GM19023 (cell line): ENCODE measurements around the gene BRD1.

Experiments
- ATAC-seq: cut with Tn5 transposase; IDR thresholded peaks from one replicate; pipeline ENCODE4 v1.9.1; 2021; ENCODE audit warnings: mild to moderate bottlenecking, moderate library complexity; ENCODE audit not compliant: unreplicated experiment

The BRD1 gene

GRCh38 chr22:49827853-49828598 is at the start of gene BRD1:
Gene BRD1, minus strand, starts transcription at chr22:49827873. Its CDS starts 3,556 bp downstream, at chr22:49824317.
- no peak for ATAC-seq

DNA sequence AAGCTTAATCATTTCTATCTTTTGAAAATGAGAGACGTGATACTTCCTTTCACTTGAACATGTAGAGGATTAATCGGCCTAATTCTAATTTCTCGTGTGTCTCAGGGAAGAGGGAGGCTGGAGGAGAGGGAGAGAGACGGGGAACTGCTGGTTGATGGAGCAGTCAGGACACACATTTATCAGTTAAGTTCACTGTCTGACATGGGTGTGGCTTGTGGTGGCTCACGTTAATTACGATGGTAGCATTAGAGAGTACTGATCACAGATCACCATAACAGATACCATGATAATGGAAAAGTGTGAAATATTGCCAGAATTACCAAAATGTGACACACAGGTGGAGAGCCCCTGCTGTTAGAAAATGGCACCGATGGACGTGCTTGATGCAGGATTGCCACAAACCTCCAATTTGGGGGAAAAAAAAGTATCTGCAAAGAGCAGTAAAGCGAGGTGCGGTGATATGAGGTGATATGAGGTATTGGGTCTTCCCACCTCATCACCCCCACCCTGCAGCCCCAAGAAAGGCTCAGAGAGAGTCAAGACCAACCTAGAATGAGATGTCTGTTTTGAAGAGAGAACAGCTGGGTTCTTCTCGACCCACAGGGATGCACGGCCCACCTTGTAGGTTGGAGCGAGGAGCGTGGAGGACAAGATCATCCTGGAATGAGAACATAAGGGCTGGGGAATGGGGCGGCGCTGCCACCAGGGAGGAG is 45.7 kb upstream of the BRD1 start:
- ATAC-seq: no peak

- ATAC-seq: no peak
These were observed 44.7 kb upstream of the BRD1 start for GRCh38 chr22:49872347-49872746.

DNA sequence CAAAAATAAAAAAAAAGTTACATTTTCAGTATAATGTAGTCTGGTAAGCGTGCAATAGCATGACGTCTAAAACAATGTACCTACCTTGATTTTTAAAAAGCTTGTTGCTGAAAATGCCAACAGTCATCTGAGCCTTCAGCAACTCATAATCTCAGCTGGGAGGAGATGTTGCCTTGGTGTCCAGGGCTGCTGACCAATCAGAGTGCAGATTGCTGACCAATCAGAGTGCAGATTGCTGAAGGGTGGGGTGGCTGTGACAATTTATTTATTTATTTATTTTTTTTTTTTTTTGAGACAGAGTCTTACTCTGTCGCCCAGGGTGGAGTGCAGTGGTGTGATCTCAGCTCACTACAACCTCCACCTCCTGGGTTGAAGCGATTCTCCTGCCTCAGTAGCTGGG is 43.8 kb upstream of the BRD1 start:
- ATAC-seq: no peak

- no peak for ATAC-seq
These were observed 42.4 kb upstream of the BRD1 start for GRCh38 chr22:49869845-49870712.

GRCh38 chr22:49869086-49869830 is 41.6 kb upstream of the BRD1 start:
- no peak for ATAC-seq

DNA sequence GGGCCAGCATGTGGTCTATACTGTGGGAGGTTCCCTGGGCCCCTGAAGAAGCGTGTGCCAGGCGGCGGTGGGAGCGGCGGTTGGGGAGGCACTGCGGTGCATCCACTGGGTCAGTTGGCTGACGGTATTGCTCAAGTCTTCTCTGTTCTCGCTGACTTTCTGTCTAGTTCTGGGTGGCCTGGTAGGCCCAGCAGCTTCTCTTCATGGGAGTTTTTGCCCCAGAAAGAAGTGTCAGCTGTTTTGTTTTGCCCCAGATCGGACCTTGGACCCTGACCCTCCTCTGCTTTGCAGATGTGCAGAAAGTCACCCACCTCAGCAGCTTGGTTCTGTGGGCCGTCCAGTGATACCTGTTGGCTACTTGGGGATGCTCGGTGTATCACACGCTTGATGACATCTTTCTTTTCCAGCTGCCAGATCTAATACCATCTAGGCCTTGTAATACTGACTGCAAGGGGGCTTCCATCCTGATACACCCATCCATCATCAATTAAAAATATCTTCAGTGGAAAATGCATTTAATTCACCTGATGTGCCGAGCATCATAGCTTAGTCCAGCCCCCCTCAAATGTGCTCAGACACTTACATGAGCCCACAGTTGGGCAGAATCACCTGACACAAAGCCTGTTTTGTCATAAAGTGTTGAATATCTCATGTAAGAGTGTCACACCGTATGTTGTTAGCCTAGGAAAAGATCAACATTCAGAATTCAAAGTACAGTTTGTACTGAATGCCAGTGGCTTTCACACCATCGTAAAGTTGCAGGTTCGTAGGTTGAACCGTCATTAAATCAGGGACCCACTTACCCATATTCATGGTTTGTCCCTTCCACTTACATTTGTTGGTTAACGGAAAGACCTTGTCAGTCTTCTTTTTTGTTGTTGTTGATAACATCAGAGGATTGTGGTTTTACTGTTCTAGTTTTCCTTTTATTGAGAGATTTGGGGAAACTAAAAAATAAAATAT is 39.9 kb upstream of the BRD1 start:
- no peak for ATAC-seq

GRCh38 chr22:49866646-49867045 is 39.0 kb upstream of the BRD1 start:
- no peak for ATAC-seq

- ATAC-seq: no peak
These were observed 38.5 kb upstream of the BRD1 start for GRCh38 chr22:49866134-49866533.

- ATAC-seq: no peak
These were observed 37.5 kb upstream of the BRD1 start for GRCh38 chr22:49865156-49865555.

DNA sequence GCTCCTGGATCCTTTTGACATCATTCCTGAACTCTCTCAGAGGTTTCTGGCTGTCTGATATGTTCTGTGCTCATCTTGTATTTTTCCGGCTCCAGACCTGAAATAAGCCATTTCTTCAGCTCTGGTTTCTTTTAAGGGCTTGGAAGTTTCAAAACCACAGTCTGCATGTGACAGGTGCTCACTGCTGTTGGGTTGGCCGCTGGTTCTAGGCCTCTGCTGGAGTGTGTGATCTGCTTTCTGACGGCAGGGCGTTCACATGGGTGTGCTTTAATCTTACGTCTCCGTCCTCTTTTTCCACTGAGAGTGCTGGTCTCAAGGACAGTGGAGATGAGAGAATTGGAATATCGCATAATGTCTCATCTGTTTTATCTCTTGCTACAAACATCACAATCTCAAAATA is 36.3 kb upstream of the BRD1 start:
- ATAC-seq: no peak

DNA sequence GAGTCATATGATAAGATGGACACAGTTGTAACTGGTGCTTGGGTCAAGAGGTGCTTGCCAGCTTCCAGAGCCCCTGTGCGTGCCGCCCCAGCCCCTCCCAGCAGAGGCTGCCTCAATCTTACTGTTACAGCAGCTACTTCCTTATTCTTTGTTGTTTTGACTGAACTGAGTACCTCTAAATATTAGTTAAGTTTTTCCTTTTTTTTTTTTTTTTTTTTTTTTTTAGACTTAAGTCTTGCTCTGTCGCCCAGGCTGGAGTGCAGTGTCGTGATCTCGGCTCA is 34.8 kb upstream of the BRD1 start:
- ATAC-seq: no peak

DNA sequence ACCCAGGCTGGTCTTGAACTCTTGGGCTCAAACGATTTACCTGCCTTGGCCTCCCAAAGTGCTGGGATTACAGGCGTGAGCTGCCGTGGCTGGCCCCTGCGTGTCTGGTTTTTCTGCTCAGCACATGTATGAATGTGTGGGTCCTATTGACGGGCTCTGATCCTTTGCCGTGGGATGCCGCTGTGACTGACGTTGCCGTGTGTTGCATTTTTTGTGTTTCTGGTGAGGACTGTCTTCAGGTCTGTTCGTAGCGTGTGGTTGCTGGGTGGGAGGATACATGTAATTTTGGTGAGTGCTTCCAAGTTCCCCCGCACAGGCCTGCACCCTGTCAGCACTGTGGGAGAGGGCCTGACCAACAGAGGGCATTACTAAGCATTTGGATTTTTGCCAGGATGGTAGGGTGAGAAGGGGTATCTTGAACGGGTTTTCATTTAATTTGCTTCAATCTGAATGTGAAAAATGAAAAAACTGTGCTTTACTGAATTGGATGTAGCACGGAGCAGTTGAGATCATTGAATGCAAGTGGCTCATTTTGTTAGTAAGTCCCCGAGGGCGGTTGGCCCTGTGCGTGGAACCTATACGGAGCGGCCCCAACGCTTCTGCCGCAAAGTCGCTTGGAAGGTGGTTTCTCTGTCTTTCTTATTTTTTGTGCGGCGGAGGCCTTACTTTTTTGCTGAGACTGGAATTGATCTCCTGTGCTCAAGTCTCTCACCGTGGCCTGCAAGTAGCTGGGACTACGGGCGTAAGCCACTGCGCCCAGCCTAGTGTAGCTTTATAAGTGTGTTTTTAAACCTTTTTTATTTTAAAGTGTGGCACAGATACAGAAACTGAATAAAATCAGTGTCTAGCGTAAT is 34.2 kb upstream of the BRD1 start:
- ATAC-seq: no peak

DNA sequence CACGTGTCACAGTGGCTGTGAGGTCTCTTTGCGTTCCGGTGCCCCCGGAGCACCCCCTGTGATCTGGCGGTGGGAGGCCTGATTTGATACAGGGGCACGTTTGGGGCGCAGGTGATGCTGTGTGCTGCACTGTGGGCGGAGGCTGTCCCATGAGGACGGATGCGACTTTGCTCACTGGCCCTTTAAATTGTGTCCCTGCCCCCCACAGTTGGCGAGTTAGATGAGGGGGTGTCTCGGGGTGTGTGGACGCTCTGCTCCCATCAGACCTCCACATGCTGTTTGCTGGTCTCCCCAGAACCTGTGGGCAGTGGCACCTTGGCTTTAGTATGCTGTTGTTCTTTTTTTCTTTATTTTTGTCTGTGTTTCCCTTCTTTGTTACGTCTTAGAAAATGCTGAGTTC is 31.2 kb upstream of the BRD1 start:
- ATAC-seq: no peak

DNA sequence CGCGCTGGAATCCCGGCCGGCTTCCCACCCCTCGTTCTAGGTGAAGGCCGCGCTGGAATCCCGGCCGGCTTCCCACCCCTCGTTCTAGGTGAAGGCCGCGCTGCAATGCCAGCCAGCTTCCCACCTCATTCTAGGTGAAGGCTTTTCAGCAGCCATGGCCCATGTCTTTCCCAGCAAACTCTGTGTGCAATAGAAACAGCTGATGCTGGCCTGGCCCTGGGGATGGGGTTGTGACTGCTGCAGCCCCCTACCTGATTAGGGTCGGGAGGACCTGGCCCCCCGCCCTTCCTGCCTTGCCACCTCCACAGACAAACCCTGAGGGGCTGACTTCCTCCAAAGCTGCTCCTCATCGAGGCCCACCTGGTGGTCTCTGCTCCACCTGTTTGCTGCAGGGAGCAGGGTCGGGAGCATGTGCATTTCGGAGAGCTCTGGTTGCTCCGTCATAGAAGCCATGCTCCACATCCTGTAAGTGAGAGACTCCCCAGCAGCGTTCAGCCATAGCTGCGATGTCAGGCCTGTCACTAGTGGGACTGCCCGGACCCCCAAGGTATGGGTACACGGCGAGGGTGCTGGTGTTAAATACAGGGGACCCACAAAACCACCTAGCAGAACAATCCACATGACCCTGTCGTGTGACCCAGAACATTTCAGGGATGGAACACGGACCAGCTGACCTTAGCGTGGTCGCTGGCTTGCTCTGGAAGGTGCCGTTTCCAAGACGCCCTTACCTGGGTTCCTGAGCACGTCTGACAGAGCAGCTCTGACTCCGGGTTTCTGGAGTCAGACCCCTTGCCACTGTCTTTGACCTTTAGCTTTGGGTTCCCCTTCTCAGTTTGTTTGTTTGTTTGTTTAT is 29.3 kb upstream of the BRD1 start:
- ATAC-seq: no peak

- no peak for ATAC-seq
These were observed 28.7 kb upstream of the BRD1 start for GRCh38 chr22:49856343-49856742.

- no peak for ATAC-seq
These were observed 27.7 kb upstream of the BRD1 start for GRCh38 chr22:49855251-49855911.
